HG03064 (cell line): ENCODE data around the gene MAST4.

Experiments used
- ATAC-seq: cut with Tn5 transposase; IDR thresholded peaks from one replicate; pipeline ENCODE4 v1.9.1; 2021; ENCODE audit warnings: low read depth; ENCODE audit not compliant: unreplicated experiment

MAST4 gene

DNA sequence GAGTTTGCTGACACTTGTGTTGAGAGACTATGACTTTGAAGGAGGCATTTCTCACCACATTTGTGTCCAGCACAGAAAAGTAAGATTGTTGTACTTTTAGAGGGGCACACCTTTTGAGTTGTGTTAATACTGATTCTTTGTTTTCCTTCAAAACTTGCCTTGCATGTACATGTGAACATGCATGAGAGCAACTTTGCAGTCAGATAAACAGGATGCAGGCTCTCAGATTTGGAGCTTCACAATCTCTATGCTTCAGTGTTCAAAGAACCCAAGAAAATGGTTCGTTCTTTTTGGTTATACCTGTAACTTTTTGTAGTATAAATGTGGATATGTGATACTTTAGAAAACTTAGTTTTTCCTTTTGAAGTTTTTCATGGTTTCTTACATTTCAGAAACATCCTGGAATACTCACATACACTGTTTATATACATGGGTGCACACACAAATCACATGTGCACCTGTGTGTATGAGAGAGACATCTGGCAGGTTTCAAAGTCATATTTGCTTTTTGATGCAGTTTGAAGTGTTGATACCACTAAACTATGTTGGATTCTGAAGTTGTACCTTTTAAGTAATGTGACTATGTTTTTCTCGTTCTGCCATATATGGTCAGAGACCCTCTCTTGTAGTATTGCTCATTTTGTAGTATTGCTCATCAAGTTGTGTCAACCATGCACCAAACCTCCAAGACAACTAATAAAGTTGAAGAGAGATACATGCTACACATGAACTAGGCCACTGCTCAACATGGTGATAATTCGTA, 409.7 kb downstream of the MAST4 start:
- no peak for ATAC-seq

DNA sequence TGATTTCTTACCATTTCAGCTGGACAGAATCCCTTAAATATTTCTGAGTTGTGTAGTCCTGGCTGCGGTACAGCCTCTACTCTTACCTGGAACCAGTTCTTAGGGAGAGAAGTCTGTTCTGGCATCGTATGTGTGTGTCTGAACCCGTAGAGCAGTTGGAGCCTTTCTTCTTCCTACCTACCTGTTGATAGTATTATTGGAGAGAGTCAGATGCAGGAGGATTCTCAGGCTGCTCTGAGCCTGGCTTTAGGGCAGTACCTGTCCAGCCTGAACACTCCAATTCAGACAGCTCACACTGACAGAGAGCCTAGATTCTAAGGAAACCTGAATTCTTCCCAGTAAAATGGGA, 410.3 kb downstream of the MAST4 start:
- no peak for ATAC-seq

- no peak for ATAC-seq
These were observed 412.8 kb downstream of the MAST4 start for GRCh38 chr5:67009028-67009427.

GRCh38 chr5:67010684-67011409, 414.7 kb downstream of the MAST4 start:
- no peak for ATAC-seq

DNA sequence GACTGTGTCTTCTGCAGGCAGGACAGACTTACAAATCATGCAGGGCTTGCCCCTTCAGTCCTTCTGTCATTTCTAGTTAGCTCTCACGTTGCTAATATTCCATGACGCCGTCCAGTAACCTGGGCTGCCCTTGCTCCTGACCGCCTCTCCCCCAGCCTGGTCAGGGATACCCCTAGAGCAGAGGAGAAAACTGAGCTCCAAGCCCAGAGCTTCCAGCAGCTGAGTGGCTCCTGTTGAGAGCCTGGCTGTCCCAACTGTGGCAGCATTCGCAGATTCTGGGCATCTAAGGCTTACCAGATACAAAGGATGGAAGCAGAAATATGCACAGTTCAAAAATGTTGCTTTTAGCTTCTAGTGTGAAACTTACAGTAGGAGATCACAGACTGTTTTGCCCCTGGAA, 415.2 kb downstream of the MAST4 start:
- ATAC-seq: no peak

DNA sequence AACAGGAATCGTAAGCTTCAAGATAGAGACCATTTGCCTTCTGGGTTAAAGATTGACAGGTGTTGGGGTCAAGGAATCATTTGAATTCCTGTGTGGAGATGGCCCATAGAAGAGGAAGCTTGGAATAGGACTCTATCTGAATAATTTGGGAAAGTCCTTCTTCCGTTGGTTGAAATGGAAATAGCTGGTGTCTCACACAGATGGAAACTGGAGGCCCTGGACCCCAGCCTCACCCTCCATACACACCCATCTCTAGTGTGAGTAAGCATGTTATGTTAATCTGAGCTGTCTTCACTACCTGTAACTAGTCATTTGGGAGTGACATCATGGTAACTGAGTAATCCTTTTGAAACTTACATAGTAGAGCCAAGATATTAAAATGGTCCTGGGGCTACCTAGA, 416.0 kb downstream of the MAST4 start:
- ATAC-seq: no peak

DNA sequence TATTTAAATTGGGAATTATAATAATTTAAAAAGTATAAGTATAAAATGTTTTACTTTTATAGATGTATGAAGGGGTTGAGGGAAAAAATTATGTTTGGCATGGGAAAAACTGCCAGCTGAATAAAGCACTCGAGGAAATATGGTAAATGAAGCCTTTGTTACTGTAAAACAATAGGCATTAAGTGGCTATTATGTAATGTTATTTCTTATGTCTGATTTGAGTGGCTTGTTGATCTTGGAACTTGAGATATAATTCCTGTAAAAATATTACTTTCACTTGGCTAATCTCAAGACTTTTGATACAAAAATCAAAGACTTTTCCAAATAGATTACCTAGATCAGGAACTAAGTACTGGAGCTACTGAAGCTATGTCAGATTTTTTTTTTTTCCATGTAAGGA, 417.5 kb downstream of the MAST4 start:
- ATAC-seq: no peak

DNA sequence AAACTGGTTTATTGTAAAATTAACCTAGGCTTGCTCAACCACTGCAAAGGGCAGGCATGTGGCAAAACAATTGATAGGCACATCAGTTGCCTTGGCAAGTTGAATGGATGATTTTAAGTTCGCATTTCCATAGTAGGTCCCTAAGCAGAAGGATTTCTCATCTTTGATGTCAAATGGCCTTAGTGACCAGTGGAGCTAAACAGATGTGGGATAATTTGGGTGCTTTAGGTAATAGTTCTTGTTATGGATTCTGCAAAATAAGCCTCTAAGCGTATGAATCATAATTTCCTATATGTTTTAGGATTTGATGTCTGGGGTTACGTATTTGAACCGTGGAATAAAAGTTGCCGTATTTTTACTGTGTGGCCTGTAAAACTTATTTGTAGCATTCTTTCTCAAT, 418.0 kb downstream of the MAST4 start:
- ATAC-seq: no peak

DNA sequence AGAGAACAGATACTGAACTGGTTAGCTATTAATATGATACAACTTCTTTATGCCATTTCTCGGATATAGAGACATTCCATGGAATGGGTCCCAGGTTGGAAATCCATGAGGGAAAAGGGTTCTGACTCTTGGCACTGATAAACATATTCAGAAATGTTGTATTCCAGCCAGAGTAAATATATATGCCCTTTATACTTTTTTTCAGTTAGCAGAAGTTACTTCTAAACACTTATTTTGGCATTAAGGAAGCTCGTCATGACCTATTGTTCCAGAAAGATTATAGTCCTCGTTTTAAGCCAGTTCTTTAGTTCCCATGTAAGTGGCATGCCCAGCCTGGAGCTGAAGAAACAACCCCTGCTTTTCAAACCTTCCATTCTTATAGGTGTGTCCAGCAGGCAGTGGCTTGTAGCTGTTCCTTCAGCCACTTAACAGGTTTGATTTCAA, 418.8 kb downstream of the MAST4 start:
- no peak for ATAC-seq

GRCh38 chr5:67015541-67016191, 419.5 kb downstream of the MAST4 start:
- ATAC-seq: no peak

- no peak for ATAC-seq
These were observed 423.1 kb downstream of the MAST4 start for GRCh38 chr5:67019065-67019845.

- ATAC-seq: no peak
These were observed 424.0 kb downstream of the MAST4 start for GRCh38 chr5:67020096-67020615.

DNA sequence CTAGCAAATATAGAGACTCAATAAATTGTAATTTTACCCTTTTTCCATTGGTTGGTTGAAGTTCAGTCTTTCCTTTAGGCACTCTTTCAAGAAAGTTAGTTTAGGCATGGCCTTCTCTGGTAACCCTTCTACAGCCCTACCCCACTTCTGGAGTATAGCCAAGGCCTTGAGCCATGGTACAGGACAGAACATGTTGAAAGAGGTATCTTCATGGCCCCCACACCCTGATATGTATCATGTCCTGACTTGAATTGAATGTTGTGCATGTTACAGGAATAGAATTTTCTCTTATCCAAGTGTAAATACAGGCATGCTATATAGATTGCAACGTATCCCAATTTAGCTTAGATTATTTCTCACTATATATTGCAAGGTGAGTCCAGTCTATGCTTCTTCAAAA, 424.8 kb downstream of the MAST4 start:
- no peak for ATAC-seq

- ATAC-seq: no peak
These were observed 425.3 kb downstream of the MAST4 start for GRCh38 chr5:67021521-67021920.

- ATAC-seq: no peak
These were observed 425.8 kb downstream of the MAST4 start for GRCh38 chr5:67021962-67022361.

GRCh38 chr5:67025457-67025856, 429.3 kb downstream of the MAST4 start:
- no peak for ATAC-seq

DNA sequence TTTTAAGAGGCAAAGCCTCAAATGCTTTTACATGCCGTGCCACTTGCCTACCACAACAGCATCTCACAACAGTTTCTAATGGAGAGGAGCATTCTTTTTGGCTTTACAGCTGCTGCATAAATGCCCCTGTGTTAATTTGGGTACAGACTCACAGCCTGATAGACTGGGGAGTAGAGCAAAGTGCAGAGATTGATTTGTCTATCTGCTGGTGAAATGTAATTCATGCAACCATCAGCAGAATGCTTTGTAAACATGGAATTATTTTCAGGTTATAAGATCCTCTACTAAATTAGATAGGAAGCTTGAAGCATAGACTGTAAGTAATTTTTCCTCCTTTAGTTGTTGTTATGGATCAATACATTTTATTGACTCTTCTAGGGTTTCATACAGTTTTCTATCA, 430.1 kb downstream of the MAST4 start:
- no peak for ATAC-seq

GRCh38 chr5:67027171-67027570, 431.0 kb downstream of the MAST4 start:
- no peak for ATAC-seq

DNA sequence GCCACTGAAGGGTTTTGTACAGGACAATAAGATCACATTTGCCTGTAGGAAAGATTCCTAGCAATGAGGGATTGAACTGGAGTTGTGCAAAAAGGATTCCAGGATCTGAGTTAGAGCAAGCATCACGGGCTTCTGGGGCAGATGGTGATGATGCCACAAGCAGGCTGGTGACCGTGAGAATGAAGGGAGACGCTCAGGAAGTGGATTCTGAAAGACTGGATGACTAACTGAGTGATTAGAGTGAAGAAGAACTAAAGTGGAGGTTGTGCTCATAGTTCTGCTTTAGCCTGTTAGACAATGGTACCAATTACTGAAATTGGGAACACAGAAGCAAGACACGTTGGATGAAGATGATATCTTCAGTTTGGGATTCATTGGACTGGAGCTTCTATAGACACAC, 432.2 kb downstream of the MAST4 start:
- ATAC-seq: no peak

DNA sequence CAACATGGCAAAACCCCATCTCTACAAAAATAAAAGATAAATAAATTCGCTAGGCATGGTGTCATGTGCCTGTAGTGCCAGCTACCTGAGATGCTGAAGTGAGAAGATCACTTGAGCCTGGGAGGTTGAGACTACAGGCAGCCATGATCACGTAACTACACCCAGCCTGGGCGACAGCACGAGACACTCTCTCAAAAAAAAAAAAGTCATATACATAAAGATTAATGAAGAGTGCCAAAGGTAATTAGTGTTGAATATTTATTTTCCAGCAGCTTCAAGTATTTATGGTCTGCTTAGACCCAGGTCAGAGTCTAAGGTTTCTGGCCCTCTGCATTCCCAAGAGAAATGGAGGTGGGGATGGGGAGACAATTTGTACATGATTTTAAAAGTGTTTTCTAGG, 432.7 kb downstream of the MAST4 start:
- ATAC-seq: no peak

DNA sequence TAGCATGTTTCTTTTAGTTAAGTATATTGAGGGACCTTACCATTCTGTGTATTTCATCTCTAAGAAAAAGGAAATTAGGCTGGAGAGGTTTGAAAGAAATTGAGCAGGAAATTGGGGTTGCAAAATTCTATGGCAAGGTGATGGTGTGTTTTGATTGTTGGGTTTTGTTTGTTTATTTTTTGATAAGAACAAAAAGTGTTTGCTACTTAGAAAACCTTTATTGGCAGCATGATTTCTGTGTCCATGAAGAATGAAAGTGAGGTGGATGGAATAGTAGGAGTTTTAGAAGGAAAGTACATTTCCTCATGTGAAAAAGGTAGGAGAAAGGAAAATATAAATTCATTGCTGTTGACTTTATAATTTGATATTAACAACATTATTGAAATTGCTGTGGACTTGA, 433.3 kb downstream of the MAST4 start:
- no peak for ATAC-seq
